HepG2 (cell line): ENCODE data around the gene DTNA. TPM values are rescaled to one million over a fixed set of nuclear protein-coding genes. Genes with fewer than 3 reads are reported as not detected.
"Not testable (repeated sequence)": the region's sequence is repeated elsewhere in the genome, so short reads cannot be mapped to it uniquely, and the experiment has no call there.

Experiments used
- ATAC-seq: fragments of 200-7000 bp; cut with Tn5 transposase; 3 replicates; pipeline ENCODE4 v1.9.1; 2020; ENCODE audit warnings: mild to moderate bottlenecking, moderate library complexity
- BruUV-seq: library from RNA; stranded (reverse); fragments of 400-500 nt; replicated peaks from 2 replicates; lab custom pipeline; 2021; lab: Mats Ljungman, UMichigan
- CTCF ChIA-PET: fragments of 300-600 bp; formaldehyde crosslinking; extraction: SDS; loops from one replicate; lab custom pipeline; 2021; ENCODE audit warnings: low total read pairs, inconsistent platforms, low intra/inter-chr PET ratio; lab: Yijun Ruan, JAX
- POLR2A ChIA-PET: fragments of 350-600 bp; sonication (Branson Sonifier 250); formaldehyde crosslinking; loops from one replicate; lab custom pipeline; 2020; ENCODE audit warnings: antibody characterized with exemption, inconsistent platforms; lab: Yijun Ruan, JAX
- DNase-seq: peaks from one replicate; pipeline ENCODE4 v3.0.0-alpha.2; 2015; ENCODE audit warnings: low spot score
- FAIRE-seq: peaks from 3 replicates; lab custom pipeline; 2011; peaks lifted over from hg19 to GRCh38; lab: Jason Lieb, UNC
- H2AFZ ChIP-seq: one replicate; pipeline ENCODE4 v1.6.1; 2011; ENCODE audit warnings: low read length, inconsistent platforms
- H3K27ac ChIP-seq: fragments of 300-600 bp; 3 replicates; pipeline ENCODE4 v1.8.0; 2011; ENCODE audit warnings: mixed run types, mild to moderate bottlenecking, mixed read lengths, low read length, inconsistent platforms; ENCODE audit not compliant: insufficient read depth; ENCODE audit errors: extremely low read length
- H3K27me3 ChIP-seq, 2 experiments: fragments of 200-600 bp in 1 of 2; 2 replicates in 1 of 2; 3 replicates in 1 of 2; pipeline versions ENCODE4 v1.6.0 to v1.8.0; 2011; ENCODE audit warnings: low read length in 2 of 2, mild to moderate bottlenecking in 2 of 2, moderate library complexity in 2 of 2, inconsistent platforms in 1 of 2; ENCODE audit not compliant: insufficient read depth in 2 of 2, control insufficient read depth in 1 of 2
- H3K36me3 ChIP-seq, 2 experiments: fragments of 200-600 bp in 1 of 2; replicated peaks in 1 of 2; 2 replicates in 1 of 2; 3 replicates in 1 of 2; pipeline versions ENCODE4 v1.5.1 to v1.8.0; 2011; ENCODE audit warnings: low read length in 2 of 2, inconsistent platforms in 1 of 2; ENCODE audit not compliant: insufficient read depth in 2 of 2, control insufficient read depth in 1 of 2
- H3K4me1 ChIP-seq: 2 replicates; pipeline ENCODE4 v1.5.1; 2012; ENCODE audit warnings: low read length, inconsistent platforms; ENCODE audit not compliant: insufficient read depth
- H3K4me2 ChIP-seq: 2 replicates; pipeline ENCODE4 v1.6.0; 2011; ENCODE audit warnings: low read depth, low read length, inconsistent platforms
- H3K4me3 ChIP-seq, 3 experiments: fragments of 200-600 bp in 1 of 3; sonication (generic), shearing (Covaris generic) in 1 of 3; replicated peaks in 1 of 3; 2 replicates each; pipeline ENCODE4 v1.5.1; 2011 to 2016; ENCODE audit warnings: low read length in 3 of 3, inconsistent platforms in 2 of 3, low read depth in 2 of 3, mild to moderate bottlenecking in 2 of 3, control low read depth in 1 of 3, mixed read lengths in 1 of 3; ENCODE audit not compliant: insufficient read depth in 1 of 3
- H3K79me2 ChIP-seq: one replicate; pipeline ENCODE4 v1.6.1; 2011; ENCODE audit warnings: low read length, inconsistent platforms; ENCODE audit not compliant: insufficient read depth
- H3K9ac ChIP-seq: 2 replicates; pipeline ENCODE4 v1.6.0; 2011; ENCODE audit warnings: mild to moderate bottlenecking, low read depth, low read length, inconsistent platforms; ENCODE audit not compliant: insufficient read depth
- H3K9me3 ChIP-seq: 2 replicates; pipeline ENCODE4 v1.5.1; 2012; ENCODE audit warnings: mild to moderate bottlenecking, low read length
- H4K20me1 ChIP-seq: 2 replicates; pipeline ENCODE4 v1.6.0; 2011; ENCODE audit warnings: inconsistent platforms, mild to moderate bottlenecking, low read length, moderate library complexity; ENCODE audit not compliant: insufficient read depth
- FOXK2 ChIP-seq: fragments of 450-650 bp; IDR thresholded peaks from 2 replicates; pipeline ENCODE4 v1.6.1; 2016
- HNRNPLL ChIP-seq: fragments of 200-400 bp; formaldehyde crosslinking; IDR thresholded peaks from 2 replicates; pipeline ENCODE4 v1.6.1; 2017; ENCODE audit warnings: mild to moderate bottlenecking, low read depth, low read length; ENCODE audit not compliant: poor library complexity, severe bottlenecking
- MAZ ChIP-seq, 2 experiments: sonication (generic) in 1 of 2; formaldehyde crosslinking in 1 of 2; IDR thresholded peaks; 2 replicates each; pipeline versions ENCODE4 v1.5.0 to v1.6.1; 2012 to 2020; ENCODE audit warnings: low read depth in 2 of 2, mild to moderate bottlenecking in 2 of 2, borderline replicate concordance in 1 of 2, improper control_type of control experiment in 1 of 2, low read length in 1 of 2, missing genetic modification reagents in 1 of 2, moderate library complexity in 1 of 2
- PPARG ChIP-seq: conservative IDR thresholded peaks from 2 replicates; pipeline ENCODE4 v1.6.1; 2016; ENCODE audit warnings: missing biosample characterization, missing genetic modification reagents
- TOE1 ChIP-seq: sonication (generic); formaldehyde crosslinking; IDR thresholded peaks from 2 replicates; pipeline ENCODE4 v1.4.0; 2020; ENCODE audit warnings: mild to moderate bottlenecking, missing genetic modification reagents
- ZIK1 ChIP-seq: sonication (generic); formaldehyde crosslinking; IDR thresholded peaks from 2 replicates; pipeline ENCODE4 v1.5.0; 2020; ENCODE audit warnings: mild to moderate bottlenecking, low read depth, missing genetic modification reagents, borderline replicate concordance
- ZNF121 ChIP-seq: sonication (generic); formaldehyde crosslinking; IDR thresholded peaks from 2 replicates; pipeline ENCODE4 v1.5.0; 2020; ENCODE audit warnings: mild to moderate bottlenecking, missing genetic modification reagents
- ZNF563 ChIP-seq: sonication (generic); formaldehyde crosslinking; IDR thresholded peaks from 2 replicates; pipeline ENCODE4 v1.8.0; 2022; ENCODE audit warnings: mild to moderate bottlenecking, moderate library complexity, missing genetic modification reagents
- ZNF724P ChIP-seq: sonication (generic); formaldehyde crosslinking; IDR thresholded peaks from 2 replicates; pipeline ENCODE4 v1.8.0; 2022; ENCODE audit warnings: missing genetic modification reagents, borderline replicate concordance
- WGBS: methylation state at CpG from one replicate; pipeline ENCODE4 v1.1.6; 2017; ENCODE audit warnings: low lambda C conversion rate; 5-methylcytosine and 5-hydroxymethylcytosine counted together
- in situ Hi-C: cut with HindIII; loops from 2 replicates; pipeline ENCODE4 v1.10.0; 2017; ENCODE audit warnings: low pct_unique_long_range_greater_than_20kb; ENCODE audit not compliant: extremely low pct_ligation_motif_present
- intact Hi-C: fragments of 100-400 bp; cut with micrococcal nuclease; formaldehyde crosslinking; loops from one replicate; pipeline ENCODE4 v1.10.0; 2022; ENCODE audit not compliant: unreplicated experiment
- polyA plus RNA-seq, 8 experiments: library from polyadenylated mRNA; depleted of rRNA in 3 of 8; stranded (reverse) in 7 of 8; unstranded in 1 of 8; fragments of >200 nt; fragmentation: Illumina TruSeq in 4 of 8; extraction: Trizol in 4 of 8; gene quantifications; 2 replicates each; pipeline versions ENCODE4 v1.2.1 to v1.2.3, GENCODE V29; 2011 to 2016; ENCODE audit warnings: low read depth in 4 of 8, missing spikeins in 1 of 8, mixed read lengths in 1 of 8; ENCODE audit not compliant: insufficient read depth in 1 of 8
- total RNA-seq, 5 experiments: library from RNA; depleted of rRNA; stranded (reverse); fragments of >200 nt; fragmentation: Illumina TruSeq; extraction: Trizol; gene quantifications; 2 replicates each; pipeline ENCODE4 v1.2.3, GENCODE V29; 2016; ENCODE audit warnings: low read depth in 1 of 5
- TF ChIP-seq, protein P1 (sequence below): IDR thresholded peaks from 2 replicates; pipeline ENCODE4 v1.6.1; 2016; ENCODE audit warnings: missing genetic modification reagents, missing compliant biosample characterization
- TF ChIP-seq, protein P2 (sequence below): sonication (generic); formaldehyde crosslinking; IDR thresholded peaks from 2 replicates; pipeline ENCODE4 v1.5.0; 2020; ENCODE audit warnings: missing genetic modification reagents
- TF ChIP-seq, protein P3 (sequence below), 2 experiments: sonication (generic) in 1 of 2; formaldehyde crosslinking in 1 of 2; IDR thresholded peaks; 2 replicates each; pipeline versions ENCODE4 v1.4.0 to v1.6.1; 2018 to 2020; ENCODE audit warnings: missing genetic modification reagents in 2 of 2, borderline replicate concordance in 1 of 2, low read depth in 1 of 2, mild to moderate bottlenecking in 1 of 2, missing biosample characterization in 1 of 2
- TF ChIP-seq, protein P4 (sequence below): sonication (generic); formaldehyde crosslinking; IDR thresholded peaks from 2 replicates; pipeline ENCODE4 v1.9.0; 2021; ENCODE audit warnings: missing genetic modification reagents, mild to moderate bottlenecking, borderline replicate concordance

The DTNA gene
- total and polyA plus RNA-seq, 2 of the 13 experiments (the other 11 are each of a cell fraction or from before 2014, with no cell fraction given): 8.5 to 29.0 TPM

DNA sequence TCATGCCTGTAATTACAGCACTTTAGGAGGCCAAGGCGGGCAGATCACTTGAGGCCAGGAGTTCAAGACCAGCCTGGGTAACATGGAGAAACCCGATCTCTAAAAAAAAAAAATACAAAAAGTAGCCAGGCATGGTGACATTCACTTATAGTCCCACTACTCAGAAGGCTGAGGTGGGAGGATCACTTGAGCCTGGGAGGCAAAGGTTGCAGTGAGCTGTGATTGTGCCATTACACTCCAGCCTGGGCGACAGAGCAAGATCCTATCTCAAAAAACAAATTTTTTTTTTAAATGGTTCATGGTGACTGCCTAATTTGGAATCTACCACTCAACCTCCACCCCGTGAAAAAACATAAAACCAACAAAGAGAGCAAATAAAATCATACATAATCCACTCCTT, 212.5 kb downstream of the DTNA start:
- DNase-seq, FAIRE-seq, H3K9me3 ChIP-seq, intact Hi-C loops, H3K27me3 ChIP-seq, POLR2A ChIA-PET, H4K20me1 ChIP-seq, ATAC-seq, H3K36me3 ChIP-seq, H3K4me3 ChIP-seq, H3K9ac ChIP-seq, H3K4me2 ChIP-seq, H2AFZ ChIP-seq, in situ Hi-C loops, BruUV-seq, H3K27ac ChIP-seq, CTCF ChIA-PET: not testable (repeated sequence)
- peak; percentile 64; the same call in 1 of the 2 replicates for TF ChIP-seq ZNF121
- 91% methylated on average over 4 of the region's 4 CpGs for WGBS
- Histone ChIP-seq H3K4me1 (peaks cover 69% of the 10 kb centered on the region), H3K79me2 (peaks cover 22% of the 10 kb centered on the region)

DNA sequence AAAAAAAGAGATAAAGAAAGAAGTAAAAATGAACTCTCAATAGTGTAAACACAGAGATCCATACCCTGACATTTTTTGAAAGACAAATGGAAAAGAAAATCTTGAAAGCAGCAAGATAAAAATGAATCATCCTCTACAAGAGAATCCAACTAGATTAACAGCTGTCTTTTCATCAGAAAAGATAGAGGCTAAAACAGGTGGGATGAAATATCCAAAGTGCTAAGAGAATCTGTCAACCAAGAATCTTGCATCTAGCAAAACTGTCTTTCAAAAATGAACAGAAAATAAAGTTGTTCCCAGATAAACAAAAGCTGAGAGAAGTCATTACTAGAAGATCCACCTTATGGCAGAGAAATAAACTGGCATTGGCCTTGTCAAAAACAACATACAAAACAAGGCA, 213.8 kb downstream of the DTNA start:
- in situ Hi-C loops: no loop called here
- peaks cover 70% of the 10 kb centered on the region for H3K4me1 ChIP-seq
- H3K9ac ChIP-seq: no peak overlapping the region
- no peak overlapping the region for H3K4me3 ChIP-seq
- no TSS peak for BruUV-seq
- no peak overlapping the region for H3K4me2 ChIP-seq
- H3K36me3 ChIP-seq: no peaks in the 10 kb centered on the region; a peak in 1 of 5 replicates
- CTCF ChIA-PET: no interaction called here
- no peak for DNase-seq
- ATAC-seq: no peak
- POLR2A ChIA-PET: no interaction called here
- no peaks in the 10 kb centered on the region for H4K20me1 ChIP-seq
- H2AFZ ChIP-seq: no peak overlapping the region
- peaks cover 25% of the 10 kb centered on the region for H3K79me2 ChIP-seq
- no peaks in the 10 kb centered on the region for H3K27me3 ChIP-seq
- no peak overlapping the region for H3K27ac ChIP-seq
- H3K9me3 ChIP-seq: no peaks in the 10 kb centered on the region
- FAIRE-seq: no peak
- intact Hi-C loops: no loop called here
- TF ChIP-seq ZIK1 (CRISPR knock-in tag): no peak
- no peak for TF ChIP-seq FOXK2
- TF ChIP-seq PPARG (CRISPR knock-in tag): no peak
- TF ChIP-seq ZNF724P: no peak
- TF ChIP-seq, protein P1, sequence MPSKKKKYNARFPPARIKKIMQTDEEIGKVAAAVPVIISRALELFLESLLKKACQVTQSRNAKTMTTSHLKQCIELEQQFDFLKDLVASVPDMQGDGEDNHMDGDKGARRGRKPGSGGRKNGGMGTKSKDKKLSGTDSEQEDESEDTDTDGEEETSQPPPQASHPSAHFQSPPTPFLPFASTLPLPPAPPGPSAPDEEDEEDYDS: no peak
- TF ChIP-seq TOE1 (CRISPR knock-in tag): no peak
- TF ChIP-seq, protein P2, sequence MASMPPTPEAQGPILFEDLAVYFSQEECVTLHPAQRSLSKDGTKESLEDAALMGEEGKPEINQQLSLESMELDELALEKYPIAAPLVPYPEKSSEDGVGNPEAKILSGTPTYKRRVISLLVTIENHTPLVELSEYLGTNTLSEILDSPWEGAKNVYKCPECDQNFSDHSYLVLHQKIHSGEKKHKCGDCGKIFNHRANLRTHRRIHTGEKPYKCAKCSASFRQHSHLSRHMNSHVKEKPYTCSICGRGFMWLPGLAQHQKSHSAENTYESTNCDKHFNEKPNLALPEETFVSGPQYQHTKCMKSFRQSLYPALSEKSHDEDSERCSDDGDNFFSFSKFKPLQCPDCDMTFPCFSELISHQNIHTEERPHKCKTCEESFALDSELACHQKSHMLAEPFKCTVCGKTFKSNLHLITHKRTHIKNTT: no peak
- TF ChIP-seq, protein P3, sequence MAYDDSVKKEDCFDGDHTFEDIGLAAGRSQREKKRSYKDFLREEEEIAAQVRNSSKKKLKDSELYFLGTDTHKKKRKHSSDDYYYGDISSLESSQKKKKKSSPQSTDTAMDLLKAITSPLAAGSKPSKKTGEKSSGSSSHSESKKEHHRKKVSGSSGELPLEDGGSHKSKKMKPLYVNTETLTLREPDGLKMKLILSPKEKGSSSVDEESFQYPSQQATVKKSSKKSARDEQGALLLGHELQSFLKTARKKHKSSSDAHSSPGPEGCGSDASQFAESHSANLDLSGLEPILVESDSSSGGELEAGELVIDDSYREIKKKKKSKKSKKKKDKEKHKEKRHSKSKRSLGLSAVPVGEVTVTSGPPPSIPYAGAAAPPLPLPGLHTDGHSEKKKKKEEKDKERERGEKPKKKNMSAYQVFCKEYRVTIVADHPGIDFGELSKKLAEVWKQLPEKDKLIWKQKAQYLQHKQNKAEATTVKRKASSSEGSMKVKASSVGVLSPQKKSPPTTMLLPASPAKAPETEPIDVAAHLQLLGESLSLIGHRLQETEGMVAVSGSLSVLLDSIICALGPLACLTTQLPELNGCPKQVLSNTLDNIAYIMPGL (CRISPR knock-in tag; IDR thresholded peaks at IDR 0.05; ENCODE audit: borderline replicate concordance in 1 of 2, low read depth in 1 of 2): no peak
- no peak for TF ChIP-seq HNRNPLL
- TF ChIP-seq ZNF563 (CRISPR knock-in tag): no peak
- TF ChIP-seq, protein P4, sequence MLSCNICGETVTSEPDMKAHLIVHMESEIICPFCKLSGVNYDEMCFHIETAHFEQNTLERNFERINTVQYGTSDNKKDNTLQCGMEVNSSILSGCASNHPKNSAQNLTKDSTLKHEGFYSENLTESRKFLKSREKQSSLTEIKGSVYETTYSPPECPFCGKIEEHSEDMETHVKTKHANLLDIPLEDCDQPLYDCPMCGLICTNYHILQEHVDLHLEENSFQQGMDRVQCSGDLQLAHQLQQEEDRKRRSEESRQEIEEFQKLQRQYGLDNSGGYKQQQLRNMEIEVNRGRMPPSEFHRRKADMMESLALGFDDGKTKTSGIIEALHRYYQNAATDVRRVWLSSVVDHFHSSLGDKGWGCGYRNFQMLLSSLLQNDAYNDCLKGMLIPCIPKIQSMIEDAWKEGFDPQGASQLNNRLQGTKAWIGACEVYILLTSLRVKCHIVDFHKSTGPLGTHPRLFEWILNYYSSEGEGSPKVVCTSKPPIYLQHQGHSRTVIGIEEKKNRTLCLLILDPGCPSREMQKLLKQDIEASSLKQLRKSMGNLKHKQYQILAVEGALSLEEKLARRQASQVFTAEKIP (CRISPR knock-in tag): no peak
- no peak for TF ChIP-seq MAZ (IDR thresholded peaks at IDR 0.05; ENCODE audit: borderline replicate concordance, low read depth, low read length)
- no peak for TF ChIP-seq MAZ (CRISPR knock-in tag; IDR thresholded peaks at IDR 0.05; ENCODE audit: low read depth)
